AG04450 (cell line): Measurements from ENCODE around the gene CEP350. TPM values are rescaled to one million over a fixed set of nuclear protein-coding genes. Genes with fewer than 3 reads are reported as not detected.

ENCODE experiments used
- CTCF ChIA-PET: fragments of 300-600, 350-600 bp; formaldehyde crosslinking; extraction: SDS; loops from one replicate; lab custom pipeline; 2022; ENCODE audit warnings: antibody characterized with exemption, inconsistent platforms; lab: Charles Lee
- POLR2A ChIA-PET: fragments of 350-600 bp; formaldehyde crosslinking; extraction: SDS; loops from one replicate; lab custom pipeline; 2021; ENCODE audit warnings: antibody characterized with exemption, inconsistent platforms; lab: Yijun Ruan, JAX
- DNase-seq: peaks from one replicate; pipeline ENCODE4 v3.0.0-alpha.2; 2011; ENCODE audit warnings: low read depth, low spot score
- H3K27ac ChIP-seq: one replicate; pipeline ENCODE4 v1.5.1; 2012; ENCODE audit warnings: low read depth, low read length, control low read depth
- H3K27me3 ChIP-seq: one replicate; pipeline ENCODE4 v1.6.0; 2012; ENCODE audit warnings: low read length; ENCODE audit not compliant: control insufficient read depth, insufficient read depth
- H3K4me3 ChIP-seq: 2 replicates; pipeline ENCODE4 v1.5.1; 2011; ENCODE audit warnings: mild to moderate bottlenecking, low read depth, low read length, control low read depth
- H3K9me3 ChIP-seq: 2 replicates; pipeline ENCODE4 v1.5.1; 2012; ENCODE audit warnings: low read length; ENCODE audit not compliant: control insufficient read depth, insufficient read depth
- CTCF ChIP-seq: IDR thresholded peaks from 2 replicates; pipeline ENCODE4 v1.5.1; 2011; ENCODE audit warnings: low read depth, low read length, control low read depth, inconsistent platforms
- polyA plus RNA-seq: library from polyadenylated mRNA; depleted of rRNA; stranded (reverse); fragments of >200 nt; gene quantifications from 2 replicates; pipeline ENCODE4 v1.2.3, GENCODE V29; 2011; rRNA removed

The CEP350 gene
- polyA plus RNA-seq, 1 experiment, result 18.2 TPM

DNA sequence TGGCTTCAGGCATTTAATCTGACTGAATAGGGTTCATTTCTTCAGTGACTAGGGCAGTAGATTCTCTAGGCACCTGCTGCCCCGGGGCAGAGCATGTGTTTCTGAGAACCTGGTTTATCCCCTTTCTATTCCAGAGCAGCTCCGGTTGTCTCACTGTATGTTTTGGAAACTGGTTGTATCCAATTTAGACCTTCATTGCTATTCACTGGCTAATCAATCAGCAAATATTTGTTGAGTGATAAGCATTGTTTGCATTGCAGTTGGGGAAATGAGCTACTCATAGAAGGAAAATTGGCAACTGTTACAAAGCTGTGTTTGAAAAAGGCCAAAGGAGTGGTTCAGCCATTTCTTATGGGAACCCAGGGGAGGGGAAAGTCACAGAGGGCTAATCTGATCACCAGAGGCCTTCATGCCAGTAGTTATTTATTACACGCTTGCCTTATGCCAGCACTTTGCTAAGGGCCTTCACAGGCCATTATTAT lies 203.0 kb downstream of the CEP350 start:
- ChIA-PET POLR2A (interaction anchor here (0.6 to 1.1 kb wide), 5 partner anchors 8 to 45 kb away, joined by 3 to 4 read pairs (median 3); no protein-coding TSS in a partner anchor), CTCF (interaction anchor here (0.6 to 1.9 kb wide), 3 partner anchors 11 to 290 kb away, joined by 3 to 4 read pairs (median 3); no protein-coding TSS in a partner anchor)
- DNase-seq, result no peak
- H3K9me3 ChIP-seq, result peaks cover 3% of the 10 kb centered on the region; the same call in 1 of the 2 replicates
- H3K4me3 ChIP-seq, result peak overlapping the region; percentile 100
- H3K27me3 ChIP-seq, result no peaks in the 10 kb centered on the region
- no peak for TF ChIP-seq CTCF
- no peak overlapping the region for H3K27ac ChIP-seq

- peak overlapping the region; percentile 100 for H3K4me3 ChIP-seq
- H3K9me3 ChIP-seq, result peaks cover 3% of the 10 kb centered on the region; the same call in 1 of the 2 replicates
- H3K27ac ChIP-seq, result no peak overlapping the region
- ChIA-PET CTCF (interaction anchor here (0.7 to 1.9 kb wide), 3 partner anchors 21 to 291 kb away, joined by 3 to 4 read pairs (median 3); no protein-coding TSS in a partner anchor), POLR2A (interaction anchor here (1.0 to 1.2 kb wide), 7 partner anchors 12 to 67 kb away, joined by 3 to 4 read pairs (median 4); no protein-coding TSS in a partner anchor)
- no peak for TF ChIP-seq CTCF
- no peak for DNase-seq
- no peaks in the 10 kb centered on the region for H3K27me3 ChIP-seq
Observed at GRCh38 chr1:180158149-180159147, 203.8 kb downstream of the CEP350 start.

DNA sequence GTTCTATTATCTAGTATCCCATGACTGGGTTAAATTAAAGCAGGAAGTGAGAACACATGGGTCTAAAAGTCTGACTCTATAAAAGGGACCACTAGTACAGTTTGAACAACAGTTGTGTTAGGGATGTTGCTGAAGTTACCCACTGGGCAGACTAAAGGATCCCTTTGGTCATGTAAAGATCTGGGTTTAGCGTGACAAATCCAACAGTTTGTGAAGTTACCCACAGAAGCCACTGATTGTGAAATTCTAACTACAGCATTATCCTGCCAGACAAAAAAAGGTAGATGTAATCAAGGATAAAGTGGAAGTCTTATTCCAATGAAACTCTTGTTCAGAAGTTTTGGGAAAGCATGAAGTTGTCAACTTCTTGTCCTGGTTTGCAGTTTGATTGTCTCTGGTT lies 205.7 kb downstream of the CEP350 start:
- Histone ChIP-seq H3K9me3 (peaks cover under 1% of the 10 kb centered on the region; the same call in 1 of the 2 replicates), H3K27ac (no peak overlapping the region), H3K27me3 (no peaks in the 10 kb centered on the region), H3K4me3 (peak overlapping the region; percentile 0; the same call in 1 of the 2 replicates)
- no peak for DNase-seq
- ChIA-PET CTCF (no interaction called here), POLR2A (no interaction called here)
- no peak for TF ChIP-seq CTCF

DNA sequence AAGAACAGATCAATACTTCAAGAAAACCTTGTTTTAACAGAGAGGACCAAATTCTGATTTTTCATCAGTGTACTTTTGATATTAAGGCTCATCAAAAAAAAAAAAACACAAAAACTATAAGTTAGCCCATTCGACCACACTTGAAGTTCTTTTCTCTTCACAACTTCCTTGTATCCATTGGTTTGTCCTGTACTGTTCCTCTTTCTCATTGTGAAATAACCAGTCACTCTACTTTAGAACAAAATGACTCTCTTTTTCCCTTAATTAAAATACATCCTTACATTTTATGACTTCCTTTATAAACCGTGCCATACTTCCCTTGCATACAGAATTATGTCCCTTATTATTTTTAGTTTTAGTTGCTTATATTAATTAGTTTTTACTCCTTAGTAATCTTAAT lies 208.4 kb downstream of the CEP350 start:
- Histone ChIP-seq H3K9me3 (no peaks in the 10 kb centered on the region), H3K4me3 (no peak overlapping the region), H3K27me3 (no peaks in the 10 kb centered on the region), H3K27ac (no peak overlapping the region)
- no peak for TF ChIP-seq CTCF
- DNase-seq, result no peak
- CTCF ChIA-PET, result interaction anchor here (1.4 to 1.7 kb wide), 2 partner anchors 16 to 18 kb away, joined by 3 to 4 read pairs; no protein-coding TSS in a partner anchor
- POLR2A ChIA-PET, result interaction anchor here (0.7 kb wide), 1 partner anchor 120 kb away, joined by 3 read pairs; no protein-coding TSS in a partner anchor

Other genes starting within 250 kb of the CEP350 start
- gene FAM163A, start 211.5 kb upstream of the CEP350 start, polyA plus RNA-seq, result not detected in 2 replicates
- 40.5 and 48.4 TPM in 2 replicates for gene TOR1AIP2, start 77.0 kb upstream of the CEP350 start, polyA plus RNA-seq
- 33.9 and 44.9 TPM in 2 replicates for gene TOR1AIP1, start 72.5 kb upstream of the CEP350 start, polyA plus RNA-seq
- 1,269 and 1,338 TPM in 2 replicates for gene QSOX1, start 200.1 kb downstream of the CEP350 start, polyA plus RNA-seq